ENCODE data around the gene CYFIP1.

The CYFIP1 gene

GRCh38 chr15:22888120-22888859 lies 91.9 kb downstream of the CYFIP1 start:
- TF ChIP-seq CTCF (IDR thresholded peaks at IDR 0.05; ENCODE audit: low read depth, low read length) = no peak
- peak; percentile 63 for DNase-seq (ENCODE audit: extremely low read depth, low read depth)

GRCh38 chr15:22887157-22887951 lies 92.8 kb downstream of the CYFIP1 start:
- no peak for DNase-seq (ENCODE audit: extremely low read depth, low read depth)

GRCh38 chr15:22885120-22885519 lies 95.0 kb downstream of the CYFIP1 start:
- TF ChIP-seq CTCF (IDR thresholded peaks at IDR 0.05; ENCODE audit: low read depth, low read length) = no peak
- no peak for DNase-seq (ENCODE audit: extremely low read depth, low read depth)

More at GRCh38 chr15:22887157-22887951, 92.8 kb downstream of the CYFIP1 start:
- no peak for TF ChIP-seq CTCF (IDR thresholded peaks at IDR 0.05; ENCODE audit: low read depth, low read length)

- TF ChIP-seq CTCF (IDR thresholded peaks at IDR 0.05; ENCODE audit: low read depth, low read length) = no peak
- no peak for DNase-seq (ENCODE audit: extremely low read depth, low read depth)
These were observed 95.8 kb downstream of the CYFIP1 start for GRCh38 chr15:22884344-22884743.

GRCh38 chr15:22883196-22883595 lies 97.0 kb downstream of the CYFIP1 start:
- no peak for DNase-seq (ENCODE audit: extremely low read depth, low read depth)
- TF ChIP-seq CTCF (IDR thresholded peaks at IDR 0.05; ENCODE audit: low read depth, low read length) = no peak

- TF ChIP-seq CTCF (IDR thresholded peaks at IDR 0.05; ENCODE audit: low read depth, low read length) = no peak
- no peak for DNase-seq (ENCODE audit: extremely low read depth, low read depth)
These were observed 98.3 kb downstream of the CYFIP1 start for GRCh38 chr15:22881739-22882440.
